ENCODE measurements around the gene U2AF2. TPM values are rescaled to one million over a fixed set of nuclear protein-coding genes. Genes with fewer than 3 reads are reported as not detected.

The U2AF2 gene
- polyA plus RNA-seq, 3 donors, result 5.3 to 166 (median 5.4) TPM

GRCh38 chr19:55635856-55636440 lies 18.9 kb upstream of the U2AF2 start:
- H3K4me1 Mint-ChIP-seq, result peaks cover 69% of the 10 kb centered on the region
- H3K9me3 Mint-ChIP-seq, result peaks cover 0 to 7% (median 0%) of the 10 kb centered on the region in 7 donors
- H3K9me3 ChIP-seq (replicated peaks in 1 of 2; ENCODE audit: control insufficient read depth in 1 of 2, insufficient read depth in 1 of 2, low read length in 2 of 2), result peaks cover 0 to 3% of the 10 kb centered on the region in 2 donors
- peaks cover 34% of the 10 kb centered on the region for H3K79me2 ChIP-seq (ENCODE audit: insufficient read depth, low read length)
- H3K27ac Mint-ChIP-seq, result peak overlapping the region; percentile 99 to 100 (median 100)
- H3K36me3 Mint-ChIP-seq, result peaks cover 12 to 15% of the 10 kb centered on the region in 2 donors
- WGBS (ENCODE audit: insufficient coverage), result 65% methylated on average over 7 of the region's 7 CpGs
- peak overlapping the region; percentile 85 for H3K4me2 ChIP-seq (replicated peaks; ENCODE audit: extremely low read depth, low read length, poor library complexity, severe bottlenecking)
- no peaks in the 10 kb centered on the region for H3K36me3 ChIP-seq (replicated peaks in 1 of 2; ENCODE audit: control insufficient read depth in 1 of 2, insufficient read depth in 2 of 2, low read length in 2 of 2)
- peak overlapping the region; percentile 98 for H3K9ac ChIP-seq (ENCODE audit: insufficient read depth, low read length, poor library complexity, severe bottlenecking)
- intact Hi-C loops (cut with micrococcal nuclease), result loop anchor here in 1 of 2 donors (2.0 to 10.0 kb wide), 2 partner anchors 39 to 179 kb away; partner anchors contain the start of gene EPN1
- peaks cover 40 to 58% of the 10 kb centered on the region in 2 donors for H3K4me1 ChIP-seq (ENCODE audit: control insufficient read depth in 1 of 2, insufficient read depth in 2 of 2, low read length in 2 of 2)
- no peak overlapping the region for H2AFZ ChIP-seq (ENCODE audit: insufficient read depth, low read depth, low read length, poor library complexity, severe bottlenecking)
- peak in 1 of 3 donors; percentile 21 for DNase-seq
- peaks cover 0 to 8% (median under 1%) of the 10 kb centered on the region in 3 donors for H3K27me3 Mint-ChIP-seq (ENCODE audit: low read depth in 3 of 3)
- no peaks in the 10 kb centered on the region for H3K27me3 ChIP-seq (ENCODE audit: control insufficient read depth in 2 of 2, insufficient read depth in 2 of 2, low read length in 2 of 2)
- peaks cover 6% of the 10 kb centered on the region for H4K20me1 ChIP-seq (ENCODE audit: insufficient read depth, low read length)
- no peak for TF ChIP-seq CTCF (IDR thresholded peaks at IDR 0.05)
- peak overlapping the region; percentile 89 to 100 for H3K27ac ChIP-seq (ENCODE audit: low read depth in 1 of 2, low read length in 2 of 2)
- H3K4me3 ChIP-seq (replicated peaks in 1 of 3; ENCODE audit: low read depth in 2 of 3, low read length in 3 of 3), result peak overlapping the region; percentile 86 to 90 (median 89)
- peak overlapping the region; percentile 100 for H3K4me3 Mint-ChIP-seq

GRCh38 chr19:55636723-55637122 lies 18.1 kb upstream of the U2AF2 start:
- intact Hi-C loops (cut with micrococcal nuclease), result loop anchor here in 1 of 2 donors (10.0 kb wide), 1 partner anchor 178 kb away; no protein-coding TSS in a partner anchor
- H3K4me2 ChIP-seq (replicated peaks; ENCODE audit: extremely low read depth, low read length, poor library complexity, severe bottlenecking), result peak overlapping the region; percentile 85
- Mint-ChIP-seq H3K4me1 (peaks cover 72% of the 10 kb centered on the region), H3K9me3 (peaks cover 0 to 7% (median 1%) of the 10 kb centered on the region in 7 donors), H3K27ac (peak overlapping the region in 6 of 7 donors; percentile 2 to 100 (median 75)), H3K4me3 (peak overlapping the region in 1 of 2 donors; percentile 100), H3K27me3 (ENCODE audit: low read depth in 3 of 3) (peaks cover 0 to 12% (median 4%) of the 10 kb centered on the region in 3 donors), H3K36me3 (peaks cover 12 to 15% of the 10 kb centered on the region in 2 donors)
- H3K36me3 ChIP-seq (replicated peaks in 1 of 2; ENCODE audit: control insufficient read depth in 1 of 2, insufficient read depth in 2 of 2, low read length in 2 of 2), result no peaks in the 10 kb centered on the region
- DNase-seq, result no peak
- peaks cover 0 to 3% of the 10 kb centered on the region in 2 donors for H3K9me3 ChIP-seq (replicated peaks in 1 of 2; ENCODE audit: control insufficient read depth in 1 of 2, insufficient read depth in 1 of 2, low read length in 2 of 2)
- no peak overlapping the region for H3K9ac ChIP-seq (ENCODE audit: insufficient read depth, low read length, poor library complexity, severe bottlenecking)
- TF ChIP-seq CTCF (IDR thresholded peaks at IDR 0.05), result no peak
- H4K20me1 ChIP-seq (ENCODE audit: insufficient read depth, low read length), result peaks cover 6% of the 10 kb centered on the region
- no peak overlapping the region for H3K27ac ChIP-seq (ENCODE audit: low read depth in 1 of 2, low read length in 2 of 2)
- peaks cover 46 to 66% of the 10 kb centered on the region in 2 donors for H3K4me1 ChIP-seq (ENCODE audit: control insufficient read depth in 1 of 2, insufficient read depth in 2 of 2, low read length in 2 of 2)
- H3K79me2 ChIP-seq (ENCODE audit: insufficient read depth, low read length), result peaks cover 38% of the 10 kb centered on the region
- no peak overlapping the region for H2AFZ ChIP-seq (ENCODE audit: insufficient read depth, low read depth, low read length, poor library complexity, severe bottlenecking)
- no peaks in the 10 kb centered on the region for H3K27me3 ChIP-seq (ENCODE audit: control insufficient read depth in 2 of 2, insufficient read depth in 2 of 2, low read length in 2 of 2)
- H3K4me3 ChIP-seq (replicated peaks in 1 of 3; ENCODE audit: low read depth in 2 of 3, low read length in 3 of 3), result peak overlapping the region in 1 of 3 experiments; percentile 86
- WGBS (ENCODE audit: insufficient coverage), result 96% methylated on average over 3 of the region's 4 CpGs

Data from CD14-positive monocyte (primary cell).